GM18520 (cell line): ENCODE measurements around the gene LRRFIP2.
"Not testable (repeated sequence)": the region's sequence is repeated elsewhere in the genome, so short reads cannot be mapped to it uniquely, and the experiment has no call there.

Experiments used
- ATAC-seq: cut with Tn5 transposase; IDR thresholded peaks from one replicate; pipeline ENCODE4 v1.9.1; 2021; ENCODE audit not compliant: unreplicated experiment

The LRRFIP2 gene

GRCh38 chr3:37071921-37072320 lies 102.5 kb downstream of the LRRFIP2 start:
- ATAC-seq: no peak

GRCh38 chr3:37068031-37068430 lies 106.4 kb downstream of the LRRFIP2 start:
- no peak for ATAC-seq

GRCh38 chr3:37067577-37067976 lies 106.8 kb downstream of the LRRFIP2 start:
- ATAC-seq: no peak

GRCh38 chr3:37064747-37065146 lies 109.6 kb downstream of the LRRFIP2 start:
- ATAC-seq: no peak

- ATAC-seq: no peak
Measured at GRCh38 chr3:37058117-37058516, 116.3 kb downstream of the LRRFIP2 start.

- ATAC-seq: no peak
Measured at GRCh38 chr3:37056826-37057225, 117.6 kb downstream of the LRRFIP2 start.

- not testable (repeated sequence) for ATAC-seq
Measured at GRCh38 chr3:37055077-37055476, 119.3 kb downstream of the LRRFIP2 start.

GRCh38 chr3:37054370-37054769 lies 120.0 kb downstream of the LRRFIP2 start:
- peak; percentile 91 for ATAC-seq

GRCh38 chr3:37053753-37054152 lies 120.6 kb downstream of the LRRFIP2 start:
- no peak for ATAC-seq

- ATAC-seq: no peak
Measured at GRCh38 chr3:37053337-37053736, 121.0 kb downstream of the LRRFIP2 start.

GRCh38 chr3:37052860-37053259 lies 121.5 kb downstream of the LRRFIP2 start:
- no peak for ATAC-seq

- ATAC-seq: no peak
Measured at GRCh38 chr3:37050282-37050681, 124.1 kb downstream of the LRRFIP2 start.

- not testable (repeated sequence) for ATAC-seq
Measured at GRCh38 chr3:37042712-37043111, 131.7 kb downstream of the LRRFIP2 start.

- no peak for ATAC-seq
Measured at GRCh38 chr3:37041546-37042195, 132.7 kb downstream of the LRRFIP2 start.

- ATAC-seq: no peak
Measured at GRCh38 chr3:37040231-37040630, 134.2 kb downstream of the LRRFIP2 start.

- no peak for ATAC-seq
Measured at GRCh38 chr3:37039161-37039846, 135.1 kb downstream of the LRRFIP2 start.

- ATAC-seq: no peak
Measured at GRCh38 chr3:37037352-37037751, 137.0 kb downstream of the LRRFIP2 start.

- no peak for ATAC-seq
Measured at GRCh38 chr3:37032961-37033360, 141.4 kb downstream of the LRRFIP2 start.

- no peak for ATAC-seq
Measured at GRCh38 chr3:37031096-37031682, 143.2 kb downstream of the LRRFIP2 start.

GRCh38 chr3:37030588-37030987 lies 143.8 kb downstream of the LRRFIP2 start:
- no peak for ATAC-seq

GRCh38 chr3:37029516-37030163 lies 144.7 kb downstream of the LRRFIP2 start:
- ATAC-seq: no peak

- no peak for ATAC-seq
Measured at GRCh38 chr3:37029111-37029510, 145.3 kb downstream of the LRRFIP2 start.
